ENCODE results near the gene PRKCZ.

The PRKCZ gene

GRCh38 chr1:2210084-2210653, 160.0 kb downstream of the PRKCZ start:
- DNase-seq (ENCODE audit: low spot score): no peak

GRCh38 chr1:2210786-2211185, 160.6 kb downstream of the PRKCZ start:
- DNase-seq (ENCODE audit: low spot score): no peak

GRCh38 chr1:2212274-2212531, 162.0 kb downstream of the PRKCZ start:
- no peak for DNase-seq (ENCODE audit: low spot score)

- peak; percentile 66 for DNase-seq (ENCODE audit: low spot score)
Measured at GRCh38 chr1:2212532-2213491, 162.6 kb downstream of the PRKCZ start.

- no peak for DNase-seq (ENCODE audit: low spot score)
Measured at GRCh38 chr1:2213576-2214505, 163.6 kb downstream of the PRKCZ start.

- no peak for DNase-seq (ENCODE audit: low spot score)
Measured at GRCh38 chr1:2214541-2215241, 164.5 kb downstream of the PRKCZ start.

- DNase-seq (ENCODE audit: low spot score): no peak
Measured at GRCh38 chr1:2215329-2215728, 165.1 kb downstream of the PRKCZ start.

- no peak for DNase-seq (ENCODE audit: low spot score)
Measured at GRCh38 chr1:2215909-2216766, 165.9 kb downstream of the PRKCZ start.

- DNase-seq (ENCODE audit: low spot score): no peak
Measured at GRCh38 chr1:2216767-2217058, 166.5 kb downstream of the PRKCZ start.

GRCh38 chr1:2221271-2221670, 171.1 kb downstream of the PRKCZ start:
- DNase-seq (ENCODE audit: low spot score): no peak

- DNase-seq (ENCODE audit: low spot score): no peak
Measured at GRCh38 chr1:2224170-2224584, 174.0 kb downstream of the PRKCZ start.

- peak; percentile 30 for DNase-seq (ENCODE audit: low spot score)
Measured at GRCh38 chr1:2224631-2225428, 174.6 kb downstream of the PRKCZ start.

GRCh38 chr1:2226525-2227345, 176.5 kb downstream of the PRKCZ start:
- DNase-seq (ENCODE audit: low spot score): no peak

- DNase-seq (ENCODE audit: low spot score): peak; percentile 94
Measured at GRCh38 chr1:2227346-2228156, 177.3 kb downstream of the PRKCZ start.

- DNase-seq (ENCODE audit: low spot score): no peak
Measured at GRCh38 chr1:2228157-2228594, 178.0 kb downstream of the PRKCZ start, which contains the start of gene SKI. TSS of gene SKI (plus strand) at chr1:2228319. CDS start at chr1:2228767, 448 bp downstream.

GRCh38 chr1:2228694-2229036, 178.5 kb downstream of the PRKCZ start:
- peak; percentile 11 for DNase-seq (ENCODE audit: low spot score)

- DNase-seq (ENCODE audit: low spot score): peak; percentile 57
Measured at GRCh38 chr1:2229037-2229864, 179.0 kb downstream of the PRKCZ start.

Measured in RKO (cell line).